Panc1 (cell line): ENCODE data around the gene PRR36. TPM values are rescaled to one million over a fixed set of nuclear protein-coding genes. Genes with fewer than 3 reads are reported as not detected.
A peak's percentile ranks its signal among the peaks of the same experiment; 100 is the strongest.

ENCODE experiments used
- ATAC-seq: fragments of 200-7000 bp; cut with Tn5 transposase; 2 replicates; pipeline ENCODE4 v1.9.1; 2020; ENCODE audit warnings: mild to moderate bottlenecking, moderate library complexity
- BruUV-seq: library from RNA; stranded (reverse); fragments of 400-500 nt; replicated peaks from 2 replicates; lab custom pipeline; 2021; lab: Mats Ljungman, UMichigan
- CTCF ChIA-PET: fragments of 300-600 bp; sonication (Branson Sonifier 250); formaldehyde crosslinking; loops from one replicate; lab custom pipeline; 2022; ENCODE audit warnings: antibody characterized with exemption; lab: Charles Lee
- POLR2A ChIA-PET: fragments of 300-600 bp; sonication (Branson Sonifier 250); formaldehyde crosslinking; loops from one replicate; lab custom pipeline; 2022; ENCODE audit warnings: antibody characterized with exemption; lab: Charles Lee
- DNase-seq: peaks from one replicate; pipeline ENCODE4 v3.0.0-alpha.2; 2010; ENCODE audit warnings: low read depth, low spot score
- H3K27ac ChIP-seq: 2 replicates; pipeline ENCODE4 v1.5.1; 2011; ENCODE audit warnings: mild to moderate bottlenecking, low read length, inconsistent platforms
- H3K27me3 ChIP-seq: fragments of 200-500 bp; sonication (Bioruptor generic); 2 replicates; pipeline ENCODE4 v1.6.0; 2014; ENCODE audit warnings: low read length, inconsistent platforms; ENCODE audit not compliant: control insufficient read depth, insufficient read depth
- H3K36me3 ChIP-seq: fragments of 200-500 bp; sonication (Bioruptor generic); 2 replicates; pipeline ENCODE4 v1.5.1; 2014; ENCODE audit warnings: inconsistent platforms, mild to moderate bottlenecking, low read length, moderate library complexity; ENCODE audit not compliant: control insufficient read depth, insufficient read depth
- H3K4me1 ChIP-seq: 2 replicates; pipeline ENCODE4 v1.5.1; 2011; ENCODE audit warnings: inconsistent platforms, mild to moderate bottlenecking, low read length, moderate library complexity; ENCODE audit not compliant: control insufficient read depth, insufficient read depth
- H3K4me3 ChIP-seq, 2 experiments: 2 replicates each; pipeline ENCODE4 v1.5.1; 2011 to 2012; ENCODE audit warnings: low read depth in 2 of 2, low read length in 2 of 2, mild to moderate bottlenecking in 2 of 2, inconsistent platforms in 1 of 2, moderate library complexity in 1 of 2
- H3K9me3 ChIP-seq: fragments of 200-500 bp; sonication (Bioruptor generic); 2 replicates; pipeline ENCODE4 v1.5.1; 2014; ENCODE audit warnings: low read depth, mild to moderate bottlenecking, inconsistent platforms, low read length, moderate library complexity; ENCODE audit not compliant: control insufficient read depth, insufficient read depth
- POLR2AphosphoS5 ChIP-seq: IDR thresholded peaks from 2 replicates; pipeline ENCODE4 v1.6.1; 2012; ENCODE audit warnings: mild to moderate bottlenecking, low read depth, low read length, moderate library complexity
- SIN3A ChIP-seq: IDR thresholded peaks from 2 replicates; pipeline ENCODE4 v1.6.1; 2012; ENCODE audit warnings: low read depth, mild to moderate bottlenecking, low read length, moderate library complexity, borderline replicate concordance; ENCODE audit not compliant: insufficient read depth
- TCF7L2 ChIP-seq: IDR thresholded peaks from 2 replicates; pipeline ENCODE4 v1.6.1; 2011; ENCODE audit warnings: mild to moderate bottlenecking, low read depth, low read length, inconsistent platforms
- in situ Hi-C: cut with HindIII; loops from 2 replicates; pipeline ENCODE4 v1.10.0; 2016; ENCODE audit warnings: low sequenced_read_pairs, low pct_unique_long_range_greater_than_20kb
- intact Hi-C: fragments of 100-400 bp; cut with micrococcal nuclease; formaldehyde crosslinking; loops from one replicate; pipeline ENCODE4 v1.10.0; 2022; ENCODE audit not compliant: unreplicated experiment
- total RNA-seq: library from RNA; stranded (reverse); gene quantifications from one replicate; pipeline ENCODE4 v1.2.1, GENCODE V29; 2021; ENCODE audit not compliant: unreplicated experiment
- TF ChIP-seq, protein P1 (sequence below): fragments of 450-650 bp; IDR thresholded peaks from 2 replicates; pipeline ENCODE4 v1.5.1; 2017; ENCODE audit warnings: mild to moderate bottlenecking
- TF ChIP-seq, protein P2 (sequence below), 2 experiments: IDR thresholded peaks; 2 replicates each; pipeline ENCODE4 v1.6.1; 2011 to 2012; ENCODE audit warnings: low read depth in 2 of 2, control low read depth in 1 of 2, low read length in 1 of 2, mild to moderate bottlenecking in 1 of 2, moderate library complexity in 1 of 2; ENCODE audit not compliant: insufficient read depth in 1 of 2

The PRR36 gene
- total RNA-seq, 1 experiment from 2014 or later = 3.7 TPM

- TSS peak; percentile 88 for BruUV-seq
- POLR2A ChIA-PET = interaction anchor here (1.4 kb wide), 1 partner anchor 34 kb away, joined by 9 read pairs; no protein-coding TSS in a partner anchor
- H3K27me3 ChIP-seq = no peaks in the 10 kb centered on the region
- H3K27ac ChIP-seq = peak overlapping the region; percentile 96
- intact Hi-C loops (no loop called here), in situ Hi-C loops (no loop called here)
- DNase-seq = no peak
- H3K9me3 ChIP-seq = no peaks in the 10 kb centered on the region
- H3K4me3 ChIP-seq = peak overlapping the region; percentile 65 to 82
- no peak for ATAC-seq
- CTCF ChIA-PET = no interaction called here
- TF ChIP-seq, protein P1, sequence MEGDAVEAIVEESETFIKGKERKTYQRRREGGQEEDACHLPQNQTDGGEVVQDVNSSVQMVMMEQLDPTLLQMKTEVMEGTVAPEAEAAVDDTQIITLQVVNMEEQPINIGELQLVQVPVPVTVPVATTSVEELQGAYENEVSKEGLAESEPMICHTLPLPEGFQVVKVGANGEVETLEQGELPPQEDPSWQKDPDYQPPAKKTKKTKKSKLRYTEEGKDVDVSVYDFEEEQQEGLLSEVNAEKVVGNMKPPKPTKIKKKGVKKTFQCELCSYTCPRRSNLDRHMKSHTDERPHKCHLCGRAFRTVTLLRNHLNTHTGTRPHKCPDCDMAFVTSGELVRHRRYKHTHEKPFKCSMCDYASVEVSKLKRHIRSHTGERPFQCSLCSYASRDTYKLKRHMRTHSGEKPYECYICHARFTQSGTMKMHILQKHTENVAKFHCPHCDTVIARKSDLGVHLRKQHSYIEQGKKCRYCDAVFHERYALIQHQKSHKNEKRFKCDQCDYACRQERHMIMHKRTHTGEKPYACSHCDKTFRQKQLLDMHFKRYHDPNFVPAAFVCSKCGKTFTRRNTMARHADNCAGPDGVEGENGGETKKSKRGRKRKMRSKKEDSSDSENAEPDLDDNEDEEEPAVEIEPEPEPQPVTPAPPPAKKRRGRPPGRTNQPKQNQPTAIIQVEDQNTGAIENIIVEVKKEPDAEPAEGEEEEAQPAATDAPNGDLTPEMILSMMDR = no peak
- TF ChIP-seq SIN3A (no peak), POLR2AphosphoS5 (no peak), TCF7L2 (no peak)
- TF ChIP-seq, protein P2, sequence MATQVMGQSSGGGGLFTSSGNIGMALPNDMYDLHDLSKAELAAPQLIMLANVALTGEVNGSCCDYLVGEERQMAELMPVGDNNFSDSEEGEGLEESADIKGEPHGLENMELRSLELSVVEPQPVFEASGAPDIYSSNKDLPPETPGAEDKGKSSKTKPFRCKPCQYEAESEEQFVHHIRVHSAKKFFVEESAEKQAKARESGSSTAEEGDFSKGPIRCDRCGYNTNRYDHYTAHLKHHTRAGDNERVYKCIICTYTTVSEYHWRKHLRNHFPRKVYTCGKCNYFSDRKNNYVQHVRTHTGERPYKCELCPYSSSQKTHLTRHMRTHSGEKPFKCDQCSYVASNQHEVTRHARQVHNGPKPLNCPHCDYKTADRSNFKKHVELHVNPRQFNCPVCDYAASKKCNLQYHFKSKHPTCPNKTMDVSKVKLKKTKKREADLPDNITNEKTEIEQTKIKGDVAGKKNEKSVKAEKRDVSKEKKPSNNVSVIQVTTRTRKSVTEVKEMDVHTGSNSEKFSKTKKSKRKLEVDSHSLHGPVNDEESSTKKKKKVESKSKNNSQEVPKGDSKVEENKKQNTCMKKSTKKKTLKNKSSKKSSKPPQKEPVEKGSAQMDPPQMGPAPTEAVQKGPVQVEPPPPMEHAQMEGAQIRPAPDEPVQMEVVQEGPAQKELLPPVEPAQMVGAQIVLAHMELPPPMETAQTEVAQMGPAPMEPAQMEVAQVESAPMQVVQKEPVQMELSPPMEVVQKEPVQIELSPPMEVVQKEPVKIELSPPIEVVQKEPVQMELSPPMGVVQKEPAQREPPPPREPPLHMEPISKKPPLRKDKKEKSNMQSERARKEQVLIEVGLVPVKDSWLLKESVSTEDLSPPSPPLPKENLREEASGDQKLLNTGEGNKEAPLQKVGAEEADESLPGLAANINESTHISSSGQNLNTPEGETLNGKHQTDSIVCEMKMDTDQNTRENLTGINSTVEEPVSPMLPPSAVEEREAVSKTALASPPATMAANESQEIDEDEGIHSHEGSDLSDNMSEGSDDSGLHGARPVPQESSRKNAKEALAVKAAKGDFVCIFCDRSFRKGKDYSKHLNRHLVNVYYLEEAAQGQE (IDR thresholded peaks at IDR 0.05; ENCODE audit: insufficient read depth in 1 of 2, low read depth in 2 of 2, low read length in 1 of 2) = no peak
- H3K36me3 ChIP-seq = no peaks in the 10 kb centered on the region; the same call in 1 of the 2 replicates
- H3K4me1 ChIP-seq = peaks cover 6% of the 10 kb centered on the region; the same call in 1 of the 2 replicates
Measured at GRCh38 chr19:7902796-7903243, 28.6 kb upstream of the PRR36 start.

GRCh38 chr19:7901337-7901736, 27.1 kb upstream of the PRR36 start:
- H3K9me3 ChIP-seq = no peaks in the 10 kb centered on the region
- BruUV-seq = no TSS peak
- H3K36me3 ChIP-seq = no peaks in the 10 kb centered on the region; the same call in 1 of the 2 replicates
- H3K4me1 ChIP-seq = peaks cover 6% of the 10 kb centered on the region; the same call in 1 of the 2 replicates
- intact Hi-C loops = no loop called here
- H3K4me3 ChIP-seq = no peak overlapping the region
- DNase-seq = no peak
- CTCF ChIA-PET = interaction anchor here (0.5 to 0.7 kb wide), 2 partner anchors 124 to 232 kb away, joined by 3 read pairs; partner anchors contain the start of gene RETN
- in situ Hi-C loops = no loop called here
- no peaks in the 10 kb centered on the region for H3K27me3 ChIP-seq
- TF ChIP-seq POLR2AphosphoS5 (no peak; the same call in 1 of the 2 replicates), TCF7L2 (no peak), SIN3A (no peak)
- TF ChIP-seq, protein P2 (IDR thresholded peaks at IDR 0.05; ENCODE audit: insufficient read depth in 1 of 2, low read depth in 2 of 2, low read length in 1 of 2) = no peak
- TF ChIP-seq, protein P1 = no peak
- ATAC-seq = no peak
- POLR2A ChIA-PET = interaction anchor here (1.4 kb wide), 1 partner anchor 32 kb away, joined by 9 read pairs; no protein-coding TSS in a partner anchor
- no peak overlapping the region for H3K27ac ChIP-seq
